Esophagus muscularis mucosa (tissue), 3 donors: ENCODE results near the gene CCL4L2.

ENCODE experiments used
- EP300 ChIP-seq: sonication (generic); formaldehyde crosslinking; IDR thresholded peaks from one replicate; pipeline ENCODE4 v1.6.1; 2017; ENCODE audit warnings: antibody characterized with exemption
- TF ChIP-seq, protein P1 (sequence below), 3 experiments: fragments of 200-600 bp in 2 of 3; fragments of 450-650 bp in 1 of 3; sonication (generic) in 2 of 3; IDR thresholded peaks; one replicate each; pipeline ENCODE4 v1.5.1; 2017 to 2019; ENCODE audit warnings: antibody characterized with exemption in 3 of 3, mild to moderate bottlenecking in 2 of 3, moderate library complexity in 1 of 3

GRCh38 chr17:36203335-36203734, 7.5 kb upstream of the CCL4L2 start:
- no peak for TF ChIP-seq EP300
- TF ChIP-seq, protein P1, sequence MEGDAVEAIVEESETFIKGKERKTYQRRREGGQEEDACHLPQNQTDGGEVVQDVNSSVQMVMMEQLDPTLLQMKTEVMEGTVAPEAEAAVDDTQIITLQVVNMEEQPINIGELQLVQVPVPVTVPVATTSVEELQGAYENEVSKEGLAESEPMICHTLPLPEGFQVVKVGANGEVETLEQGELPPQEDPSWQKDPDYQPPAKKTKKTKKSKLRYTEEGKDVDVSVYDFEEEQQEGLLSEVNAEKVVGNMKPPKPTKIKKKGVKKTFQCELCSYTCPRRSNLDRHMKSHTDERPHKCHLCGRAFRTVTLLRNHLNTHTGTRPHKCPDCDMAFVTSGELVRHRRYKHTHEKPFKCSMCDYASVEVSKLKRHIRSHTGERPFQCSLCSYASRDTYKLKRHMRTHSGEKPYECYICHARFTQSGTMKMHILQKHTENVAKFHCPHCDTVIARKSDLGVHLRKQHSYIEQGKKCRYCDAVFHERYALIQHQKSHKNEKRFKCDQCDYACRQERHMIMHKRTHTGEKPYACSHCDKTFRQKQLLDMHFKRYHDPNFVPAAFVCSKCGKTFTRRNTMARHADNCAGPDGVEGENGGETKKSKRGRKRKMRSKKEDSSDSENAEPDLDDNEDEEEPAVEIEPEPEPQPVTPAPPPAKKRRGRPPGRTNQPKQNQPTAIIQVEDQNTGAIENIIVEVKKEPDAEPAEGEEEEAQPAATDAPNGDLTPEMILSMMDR (IDR thresholded peaks at IDR 0.05), result no peak
